GM21381 (cell line): ENCODE measurements around the gene GOLT1A.

ENCODE experiments used
- ATAC-seq: cut with Tn5 transposase; IDR thresholded peaks from one replicate; pipeline ENCODE4 v1.9.1; 2021; ENCODE audit warnings: mild to moderate bottlenecking, moderate library complexity; ENCODE audit not compliant: unreplicated experiment

The GOLT1A gene

GRCh38 chr1:204213668-204214662 is at the start of gene GOLT1A:
Gene GOLT1A (minus strand): TSS chr1:204213988. CDS start chr1:204213906, 82 bp downstream.
- peak; percentile 83 for ATAC-seq

- no peak for ATAC-seq
These were observed 49.6 kb upstream of the GOLT1A start for GRCh38 chr1:204263254-204263910.

- ATAC-seq, result no peak
These were observed 48.9 kb upstream of the GOLT1A start for GRCh38 chr1:204262506-204263253.

GRCh38 chr1:204261746-204262505 is 48.1 kb upstream of the GOLT1A start:
- ATAC-seq, result no peak

- ATAC-seq, result no peak
These were observed 47.5 kb upstream of the GOLT1A start for GRCh38 chr1:204261266-204261665.

GRCh38 chr1:204260601-204261197 is 46.9 kb upstream of the GOLT1A start:
- ATAC-seq, result no peak

- no peak for ATAC-seq
These were observed 46.0 kb upstream of the GOLT1A start for GRCh38 chr1:204259782-204260181.

- ATAC-seq, result no peak
These were observed 45.4 kb upstream of the GOLT1A start for GRCh38 chr1:204259196-204259595.

GRCh38 chr1:204258213-204259115 is 44.7 kb upstream of the GOLT1A start:
- ATAC-seq, result no peak

- ATAC-seq, result no peak
These were observed 43.7 kb upstream of the GOLT1A start for GRCh38 chr1:204257446-204257845.

- no peak for ATAC-seq
These were observed 42.7 kb upstream of the GOLT1A start for GRCh38 chr1:204256531-204256930.

GRCh38 chr1:204255966-204256365 is 42.2 kb upstream of the GOLT1A start:
- no peak for ATAC-seq

GRCh38 chr1:204255225-204255624 is 41.4 kb upstream of the GOLT1A start:
- no peak for ATAC-seq

GRCh38 chr1:204254031-204254661 is 40.4 kb upstream of the GOLT1A start:
- ATAC-seq, result no peak

GRCh38 chr1:204251926-204252689 is 38.3 kb upstream of the GOLT1A start:
- ATAC-seq, result no peak

GRCh38 chr1:204251286-204251685 is 37.5 kb upstream of the GOLT1A start:
- ATAC-seq, result no peak

- no peak for ATAC-seq
These were observed 36.7 kb upstream of the GOLT1A start for GRCh38 chr1:204250428-204251030.
